ENCODE results near the gene MT1HL1.
A peak's percentile ranks its signal among the peaks of the same experiment; 100 is the strongest.

MT1HL1 gene

GRCh38 chr1:237004116-237004515 lies at the start of gene MT1HL1:
MT1HL1 (minus strand) TSS chr1:237004441; CDS start chr1:237004372, 69 bp downstream.
- no peak for DNase-seq

GRCh38 chr1:237050915-237051314 lies 46.7 kb upstream of the MT1HL1 start:
- DNase-seq, result no peak

GRCh38 chr1:237050185-237050584 lies 45.9 kb upstream of the MT1HL1 start:
- DNase-seq, result no peak

GRCh38 chr1:237048803-237049202 lies 44.6 kb upstream of the MT1HL1 start:
- DNase-seq, result no peak

GRCh38 chr1:237045278-237046016 lies 41.2 kb upstream of the MT1HL1 start:
- no peak for DNase-seq

- DNase-seq, result peak; percentile 35
Observed at GRCh38 chr1:237043846-237044636, 39.8 kb upstream of the MT1HL1 start.

- no peak for DNase-seq
Observed at GRCh38 chr1:237042892-237043576, 38.8 kb upstream of the MT1HL1 start.

GRCh38 chr1:237042526-237042891 lies 38.3 kb upstream of the MT1HL1 start:
- no peak for DNase-seq

GRCh38 chr1:237041795-237042525 lies 37.7 kb upstream of the MT1HL1 start, which contains the start of gene RYR2:
RYR2 (plus strand) TSS chr1:237042184; CDS start chr1:237042522, 338 bp downstream.
- DNase-seq, result peak; percentile 7

- no peak for DNase-seq
Observed at GRCh38 chr1:237041461-237041794, 37.2 kb upstream of the MT1HL1 start.

GRCh38 chr1:237040823-237041222 lies 36.6 kb upstream of the MT1HL1 start:
- no peak for DNase-seq

- no peak for DNase-seq
Observed at GRCh38 chr1:237038211-237038610, 34.0 kb upstream of the MT1HL1 start.

GRCh38 chr1:237035759-237036158 lies 31.5 kb upstream of the MT1HL1 start:
- no peak for DNase-seq

GRCh38 chr1:237033804-237034203 lies 29.6 kb upstream of the MT1HL1 start:
- DNase-seq, result no peak

GRCh38 chr1:237033061-237033460 lies 28.8 kb upstream of the MT1HL1 start:
- no peak for DNase-seq

- no peak for DNase-seq
Observed at GRCh38 chr1:237032029-237032428, 27.8 kb upstream of the MT1HL1 start.

GRCh38 chr1:237031480-237031879 lies 27.2 kb upstream of the MT1HL1 start:
- DNase-seq, result no peak

- no peak for DNase-seq
Observed at GRCh38 chr1:237029850-237030535, 25.8 kb upstream of the MT1HL1 start.

- no peak for DNase-seq
Observed at GRCh38 chr1:237029240-237029639, 25.0 kb upstream of the MT1HL1 start.

GRCh38 chr1:237025358-237026074 lies 21.3 kb upstream of the MT1HL1 start:
- no peak for DNase-seq

- no peak for DNase-seq
Observed at GRCh38 chr1:237018896-237019295, 14.7 kb upstream of the MT1HL1 start.

GRCh38 chr1:237016626-237017025 lies 12.4 kb upstream of the MT1HL1 start:
- DNase-seq, result no peak
